ENCODE data around the gene CENPS. TPM values are rescaled to one million over a fixed set of nuclear protein-coding genes. Genes with fewer than 3 reads are reported as not detected.

CENPS gene
- polyA plus RNA-seq, 2 of the 4 experiments (the other 2 are of a cell fraction), result 25.7 to 27.3 TPM

GRCh38 chr1:10474613-10475507 is 44.6 kb downstream of the CENPS start, which contains the start of gene PEX14:
Gene PEX14 (plus strand): TSS chr1:10474950. CDS start chr1:10474967, 17 bp downstream.
- Histone ChIP-seq H3K4me2 (peak within 1 kb of the TSS; percentile 90), H3K27ac (peak within 1 kb of the TSS; percentile 94 to 98), H3K9me3 (no peaks in the 10 kb centered on the region), H3K4me1 (peaks cover 13% of the 10 kb centered on the region; the same call in 2 of the 3 replicates), H3K4me3 (peak within 1 kb of the TSS; percentile 92)
- 17% methylated on average over 27 of the region's 50 CpGs for WGBS (ENCODE audit: missing lambda C conversion rate)
- ATAC-seq (peak; percentile 88 to 91), FAIRE-seq (no peak), DNase-seq (ENCODE audit: low read depth in 1 of 2, low spot score in 1 of 2) (peak; percentile 82 to 86)
- peak; percentile 55 for TF ChIP-seq POLR2A (IDR thresholded peaks at IDR 0.05; ENCODE audit: low read length)
- TF ChIP-seq BCL3 (IDR thresholded peaks at IDR 0.05), result 0 out of 3 replicates have a peak, but pooled peaks have one; percentile 41
- TF ChIP-seq JUN (IDR thresholded peaks at IDR 0.05), result peak in 1 of 2 experiments; percentile 80; a peak in 2 of 5 replicates
- no peak for TF ChIP-seq SMC3 (IDR thresholded peaks at IDR 0.05)
- TF ChIP-seq MAX (IDR thresholded peaks at IDR 0.05), result peak; percentile 56
- TF ChIP-seq KDM5A (IDR thresholded peaks at IDR 0.05), result peak; percentile 85
- CTCF ChIA-PET, result interaction anchor here (0.8 kb wide), 1 partner anchor 11 kb away, joined by 3 read pairs; no protein-coding TSS in a partner anchor
- POLR2A ChIA-PET, result interaction anchor here (0.6 kb wide), 1 partner anchor 20 kb away, joined by 7 read pairs; no protein-coding TSS in a partner anchor

GRCh38 chr1:10475510-10475909 is 45.3 kb downstream of the CENPS start:
- DNase-seq (ENCODE audit: low read depth in 1 of 2, low spot score in 1 of 2) (no peak), ATAC-seq (no peak), FAIRE-seq (no peak)
- no peaks in the 10 kb centered on the region for H3K9me3 ChIP-seq
- ChIA-PET CTCF (interaction anchor here (0.8 kb wide), 1 partner anchor 10 kb away, joined by 3 read pairs; no protein-coding TSS in a partner anchor), POLR2A (interaction anchor here (0.6 kb wide), 1 partner anchor 20 kb away, joined by 7 read pairs; no protein-coding TSS in a partner anchor)
- peaks cover 13% of the 10 kb centered on the region; the same call in 2 of the 3 replicates for H3K4me1 ChIP-seq
- peak overlapping the region; percentile 92 for H3K4me3 ChIP-seq
- WGBS (ENCODE audit: missing lambda C conversion rate), result 3% methylated on average over 13 of the region's 13 CpGs
- TF ChIP-seq REST (IDR thresholded peaks at IDR 0.05) (no peak), NPAS2 (CRISPR knock-in tag; IDR thresholded peaks at IDR 0.05; ENCODE audit: borderline replicate concordance) (no peak), MAZ (IDR thresholded peaks at IDR 0.05; ENCODE audit: borderline replicate concordance, low read depth, low read length) (no peak), CBX8 (IDR thresholded peaks at IDR 0.05) (no peak), ZSCAN20 (CRISPR knock-in tag; IDR thresholded peaks at IDR 0.05) (no peak), NR3C1 (IDR thresholded peaks at IDR 0.05) (no peak), JUN (IDR thresholded peaks at IDR 0.05) (no peak), ZNF302 (CRISPR knock-in tag; IDR thresholded peaks at IDR 0.05) (no peak), SMC3 (IDR thresholded peaks at IDR 0.05) (no peak), HOXA7 (CRISPR knock-in tag; IDR thresholded peaks at IDR 0.05) (no peak)
- peak overlapping the region; percentile 94 to 98 for H3K27ac ChIP-seq
- peak overlapping the region; percentile 90 for H3K4me2 ChIP-seq

GRCh38 chr1:10479296-10479695 is 49.1 kb downstream of the CENPS start:
- WGBS (ENCODE audit: missing lambda C conversion rate), result 83% methylated on average over 8 of the region's 8 CpGs
- H3K9me3 ChIP-seq, result no peaks in the 10 kb centered on the region
- H3K4me3 ChIP-seq, result no peak overlapping the region
- DNase-seq (ENCODE audit: low read depth in 1 of 2, low spot score in 1 of 2) (no peak), ATAC-seq (no peak), FAIRE-seq (no peak)
- no peak for TF ChIP-seq ZC3H11A (IDR thresholded peaks at IDR 0.05)
- TF ChIP-seq FOSB (CRISPR knock-in tag; IDR thresholded peaks at IDR 0.05), result no peak
- no peak for TF ChIP-seq HOXB5 (CRISPR knock-in tag; IDR thresholded peaks at IDR 0.05)
- TF ChIP-seq FOSL2 (IDR thresholded peaks at IDR 0.05), result no peak
- TF ChIP-seq FOSL2 (CRISPR knock-in tag; IDR thresholded peaks at IDR 0.05), result no peak
- no peak for TF ChIP-seq ZNF302 (CRISPR knock-in tag; IDR thresholded peaks at IDR 0.05)
- CTCF ChIA-PET, result interaction anchor here (0.6 to 4.5 kb wide), 4 partner anchors 16 to 447 kb away, joined by 3 to 27 read pairs (median 4); no protein-coding TSS in a partner anchor
- no peak overlapping the region for H3K4me2 ChIP-seq
- H3K4me1 ChIP-seq, result peaks cover 9% of the 10 kb centered on the region; the same call in 2 of the 3 replicates
- H3K27ac ChIP-seq, result no peak overlapping the region
- POLR2A ChIA-PET, result no interaction called here

All from A549 (cell line).